Psoas muscle (tissue), 8 donors: ENCODE data around the gene SENP6. TPM values are rescaled to one million over a fixed set of nuclear protein-coding genes. Genes with fewer than 3 reads are reported as not detected.
"Not testable (repeated sequence)": the region's sequence is repeated elsewhere in the genome, so short reads cannot be mapped to it uniquely, and the experiment has no call there.

Experiments used
- ATAC-seq, 4 donors: fragments of 200-7000 bp; cut with Tn5 transposase; one replicate each; pipeline ENCODE4 v1.9.1; 2020; ENCODE audit warnings: moderate library complexity in 3 of 4, mild to moderate bottlenecking in 2 of 4
- DNase-seq, 2 donors: peaks; one replicate each; pipeline ENCODE4 v3.0.0-alpha.2; 2020
- H3K27ac ChIP-seq: fragments of 200-600 bp; one replicate; pipeline ENCODE4 v1.8.0; 2022
- H3K27me3 ChIP-seq, 3 donors: fragments of 200-600 bp in 1 of 3; one replicate each; pipeline versions ENCODE4 v1.6.1 to v1.8.0; 2013 to 2022; ENCODE audit warnings: low read length in 2 of 3, mild to moderate bottlenecking in 2 of 3, moderate library complexity in 1 of 3; ENCODE audit not compliant: insufficient read depth in 3 of 3
- H3K36me3 ChIP-seq, 2 donors: fragments of 200-600 bp in 1 of 2; one replicate each; pipeline versions ENCODE4 v1.6.1 to v1.8.0; 2013 to 2022; ENCODE audit warnings: low read depth in 1 of 2, mild to moderate bottlenecking in 1 of 2, moderate library complexity in 1 of 2; ENCODE audit not compliant: insufficient read depth in 1 of 2
- H3K4me1 ChIP-seq: fragments of 200-600 bp; one replicate; pipeline ENCODE4 v1.8.0; 2022
- H3K4me3 ChIP-seq: fragments of 200-600 bp; one replicate; pipeline ENCODE4 v1.8.0; 2022; ENCODE audit warnings: mild to moderate bottlenecking
- H3K9me3 ChIP-seq: fragments of 200-600 bp; one replicate; pipeline ENCODE4 v1.8.0; 2022
- WGBS, 3 donors: extraction: QIAGEN DNeasy Blood & Tissue Kit; methylation state at CpG; one replicate each; pipeline versions ENCODE4 v1.1.6 to v1.1.7; 2013; 5-methylcytosine and 5-hydroxymethylcytosine counted together
- intact Hi-C, 2 donors: fragments of 100-400 bp; cut with DNase I; formaldehyde crosslinking; loops; one replicate each; pipeline versions ENCODE4 v1.11.0 to v1.14.2; 2022
- polyA plus RNA-seq, 3 donors: library from polyadenylated mRNA; stranded (reverse); fragments of 200-250 nt; gene quantifications; one replicate each; pipeline ENCODE4 v1.2.3, GENCODE V29; 2013
- total RNA-seq, 4 donors: library from RNA; stranded (reverse); fragmentation: NEBNext Ultra II Directional in 2 of 4; extraction: Animal tissue kit (Norgen Biotek cat#: 25700) in 2 of 4; gene quantifications; one replicate each; pipeline versions ENCODE4 v1.2.1 to v1.2.4, GENCODE V29; 2021 to 2023
- TF ChIP-seq, protein P1 (sequence below): fragments of 200-600 bp; IDR thresholded peaks from one replicate; pipeline ENCODE4 v1.8.0; 2022; ENCODE audit warnings: antibody characterized with exemption
- donor health status: healthy with polysubstance abuse.
- donor health status: DM: no; HTN: no; CAD: no; lungs with moderate emphysema.
- donor health status: Bipolar disorder and iron deficiency.
- donor health status: healthy.
- donor health status: DM: yes; HTN: yes; CAD: no.
- donor health status: DM: no; HTN: no; CAD: no.
- donor health status: DM: no; HTN: no; CAD: no.
- donor health status: DM: yes; HTN: yes; CAD: no.

Gene SENP6
- total and polyA plus RNA-seq, 7 donors, result 17.6 to 69.5 (median 51.5) TPM

DNA sequence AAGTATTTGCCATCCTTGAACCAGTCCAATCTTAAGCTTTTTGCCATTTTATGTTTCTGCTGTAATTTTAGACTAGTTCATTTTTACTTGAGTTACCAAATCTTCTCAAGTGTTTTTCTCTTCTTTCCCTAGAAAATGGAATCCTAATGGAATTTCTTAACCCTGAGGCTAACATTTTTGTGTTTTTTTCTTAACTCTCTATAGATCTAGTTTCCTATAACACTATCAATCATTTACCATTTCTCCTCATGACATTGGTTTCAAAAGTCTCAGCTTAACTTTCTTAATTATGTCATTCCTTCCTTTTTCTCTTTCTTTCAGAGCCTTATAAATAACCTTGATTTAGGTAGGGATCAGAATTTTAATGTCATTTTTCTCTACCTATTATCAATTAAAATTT is 54.8 kb downstream of the SENP6 start:
- Histone ChIP-seq H3K9me3 (no peaks in the 10 kb centered on the region), H3K36me3 (peaks cover 2 to 82% of the 10 kb centered on the region in 2 donors), H3K4me3 (no peak overlapping the region), H3K27me3 (no peaks in the 10 kb centered on the region), H3K27ac (no peak overlapping the region), H3K4me1 (no peaks in the 10 kb centered on the region)
- intact Hi-C loops, result no loop called here
- ATAC-seq (no peak), DNase-seq (no peak)
- TF ChIP-seq, protein P1, sequence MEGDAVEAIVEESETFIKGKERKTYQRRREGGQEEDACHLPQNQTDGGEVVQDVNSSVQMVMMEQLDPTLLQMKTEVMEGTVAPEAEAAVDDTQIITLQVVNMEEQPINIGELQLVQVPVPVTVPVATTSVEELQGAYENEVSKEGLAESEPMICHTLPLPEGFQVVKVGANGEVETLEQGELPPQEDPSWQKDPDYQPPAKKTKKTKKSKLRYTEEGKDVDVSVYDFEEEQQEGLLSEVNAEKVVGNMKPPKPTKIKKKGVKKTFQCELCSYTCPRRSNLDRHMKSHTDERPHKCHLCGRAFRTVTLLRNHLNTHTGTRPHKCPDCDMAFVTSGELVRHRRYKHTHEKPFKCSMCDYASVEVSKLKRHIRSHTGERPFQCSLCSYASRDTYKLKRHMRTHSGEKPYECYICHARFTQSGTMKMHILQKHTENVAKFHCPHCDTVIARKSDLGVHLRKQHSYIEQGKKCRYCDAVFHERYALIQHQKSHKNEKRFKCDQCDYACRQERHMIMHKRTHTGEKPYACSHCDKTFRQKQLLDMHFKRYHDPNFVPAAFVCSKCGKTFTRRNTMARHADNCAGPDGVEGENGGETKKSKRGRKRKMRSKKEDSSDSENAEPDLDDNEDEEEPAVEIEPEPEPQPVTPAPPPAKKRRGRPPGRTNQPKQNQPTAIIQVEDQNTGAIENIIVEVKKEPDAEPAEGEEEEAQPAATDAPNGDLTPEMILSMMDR, result no peak

DNA sequence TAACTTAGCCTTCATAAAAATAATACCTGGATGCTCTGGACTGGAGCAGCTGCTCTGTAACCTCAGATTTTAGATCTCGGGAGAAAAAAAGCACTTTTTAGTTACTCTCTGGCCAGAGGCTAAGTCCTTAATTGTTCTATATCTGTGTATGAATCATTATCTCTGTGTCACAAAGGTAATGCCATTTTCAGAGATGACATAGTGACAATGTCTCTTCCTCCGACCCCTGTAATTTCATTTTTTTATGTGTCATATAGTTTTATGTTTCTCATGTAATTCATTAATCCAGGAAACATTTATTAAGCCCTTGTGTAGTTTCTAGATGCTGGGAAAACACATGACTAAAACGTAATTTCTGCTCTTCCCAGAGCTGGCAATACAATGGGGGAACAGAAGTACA is 55.6 kb downstream of the SENP6 start:
- no peak for DNase-seq
- no peak for ATAC-seq
- intact Hi-C loops, result no loop called here

DNA sequence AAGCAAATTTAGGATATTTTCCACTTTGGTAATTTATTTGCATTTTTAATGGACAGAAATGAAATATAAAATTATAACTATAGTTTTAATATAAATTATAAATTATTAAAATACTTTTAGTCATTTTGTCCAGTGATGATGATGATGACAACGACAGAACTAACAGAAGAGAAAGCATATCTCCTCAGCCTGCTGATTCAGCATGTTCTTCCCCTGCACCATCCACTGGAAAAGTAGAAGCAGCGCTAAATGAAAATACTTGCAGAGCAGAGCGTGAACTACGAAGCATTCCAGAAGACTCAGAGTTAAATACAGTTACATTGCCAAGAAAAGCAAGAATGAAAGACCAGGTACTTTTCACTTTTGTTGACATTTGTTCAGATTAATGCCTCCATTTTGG is 64.9 kb downstream of the SENP6 start:
- Histone ChIP-seq H3K4me3 (no peak overlapping the region), H3K27ac (no peak overlapping the region), H3K36me3 (peaks cover 0 to 91% of the 10 kb centered on the region in 2 donors), H3K27me3 (no peaks in the 10 kb centered on the region), H3K9me3 (no peaks in the 10 kb centered on the region), H3K4me1 (no peaks in the 10 kb centered on the region)
- WGBS, 3 donors, result 78 to 96% (median 87%) methylated on average over 4 of the region's 4 CpGs
- ATAC-seq (no peak), DNase-seq (no peak)
- TF ChIP-seq, protein P1, result no peak
- intact Hi-C loops, result loop anchor here in 1 of 2 donors (1.0 to 5.0 kb wide), 2 partner anchors 9 to 34 kb away; no protein-coding TSS in a partner anchor

More for the DNA sequence above, 55.6 kb downstream of the SENP6 start:
- Histone ChIP-seq H3K4me3 (no peak overlapping the region), H3K27me3 (no peaks in the 10 kb centered on the region), H3K36me3 (peaks cover 2 to 83% of the 10 kb centered on the region in 2 donors), H3K27ac (no peak overlapping the region), H3K9me3 (no peaks in the 10 kb centered on the region), H3K4me1 (no peaks in the 10 kb centered on the region)
- TF ChIP-seq, protein P1, result no peak
- WGBS, 3 donors, result 75 to 81% (median 76%) methylated on average over 3 of the region's 3 CpGs

DNA sequence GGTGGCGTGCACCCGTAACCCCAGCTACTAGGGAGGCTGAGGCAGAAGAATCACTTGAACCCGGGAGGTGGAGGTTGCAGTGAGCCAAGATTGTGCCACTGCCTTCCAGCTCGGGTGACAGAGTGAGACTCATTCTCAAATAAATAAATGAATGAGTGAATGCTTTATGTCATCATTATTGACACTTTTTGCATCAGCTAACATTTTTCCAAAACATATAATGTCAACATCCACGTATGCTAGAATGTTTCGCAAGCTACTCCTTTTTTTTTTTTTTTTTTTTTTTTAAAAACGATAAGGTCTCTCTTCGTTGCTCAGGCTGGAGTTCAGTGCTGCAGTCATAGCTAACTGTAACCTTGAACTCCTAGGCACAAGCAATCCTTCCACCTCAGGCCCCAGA is 72.2 kb downstream of the SENP6 start:
- no peaks in the 10 kb centered on the region for H3K9me3 ChIP-seq
- no peak for ATAC-seq
- TF ChIP-seq, protein P1, result no peak
- DNase-seq, result no peak
- WGBS, 3 donors, result 83 to 92% (median 87%) methylated on average over 8 of the region's 8 CpGs
- no peaks in the 10 kb centered on the region for H3K4me1 ChIP-seq
- no peak overlapping the region for H3K4me3 ChIP-seq
- no peak overlapping the region for H3K27ac ChIP-seq
- H3K36me3 ChIP-seq, result peaks cover 0 to 83% of the 10 kb centered on the region in 2 donors
- H3K27me3 ChIP-seq, result no peaks in the 10 kb centered on the region
- intact Hi-C loops, result no loop called here

DNA sequence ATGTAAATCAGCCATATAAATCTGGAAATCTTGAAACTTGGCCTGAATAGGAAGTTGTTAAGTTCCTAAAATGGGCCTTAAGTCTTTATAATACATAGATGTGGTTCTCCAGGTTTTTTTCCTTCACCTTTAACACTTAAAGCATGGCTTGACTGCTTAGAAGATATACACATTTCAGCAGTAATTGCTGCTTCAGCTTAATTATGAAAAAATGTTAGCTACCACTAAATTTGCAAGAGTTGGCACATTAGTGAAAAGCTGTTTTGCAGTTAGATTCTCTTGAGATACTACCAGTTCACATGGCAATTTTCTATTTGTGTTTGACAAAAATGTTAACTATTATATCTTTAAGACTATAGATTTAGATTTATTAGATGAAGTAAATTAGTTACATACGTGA is 74.7 kb downstream of the SENP6 start:
- no peak overlapping the region for H3K27ac ChIP-seq
- H3K36me3 ChIP-seq, result peaks cover under 1 to 89% of the 10 kb centered on the region in 2 donors
- DNase-seq, result no peak
- WGBS, 3 donors, result 94 to 97% (median 95%) methylated on average over 1 of the region's 1 CpG
- no peak for ATAC-seq
- no peak overlapping the region for H3K4me3 ChIP-seq
- H3K27me3 ChIP-seq, result no peaks in the 10 kb centered on the region
- H3K4me1 ChIP-seq, result no peaks in the 10 kb centered on the region
- intact Hi-C loops, result loop anchor here in 1 of 2 donors (5.0 kb wide), 1 partner anchor 34 kb away; no protein-coding TSS in a partner anchor
- H3K9me3 ChIP-seq, result no peaks in the 10 kb centered on the region
- TF ChIP-seq, protein P1, result no peak

DNA sequence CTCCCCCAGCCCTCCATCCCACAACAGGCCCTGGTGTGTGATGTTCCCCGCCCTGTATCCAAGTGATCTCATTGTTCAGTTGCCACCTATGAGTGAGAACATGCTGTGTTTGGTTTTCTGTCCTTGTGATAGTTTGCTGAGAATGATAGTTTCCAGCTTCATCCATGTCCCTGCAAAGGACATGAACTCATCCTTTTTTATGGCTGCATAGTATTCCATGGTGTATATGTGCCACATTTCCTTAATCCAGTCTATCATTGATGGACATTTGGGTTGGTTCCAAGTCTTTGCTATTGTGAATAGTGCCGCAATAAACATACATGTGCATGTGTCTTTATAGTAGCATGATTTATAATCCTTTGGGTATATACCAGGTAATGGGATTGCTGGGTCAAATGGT is 80.9 kb downstream of the SENP6 start:
- DNase-seq, intact Hi-C loops, H3K9me3 ChIP-seq, ATAC-seq, H3K27me3 ChIP-seq, H3K27ac ChIP-seq, H3K4me1 ChIP-seq, H3K4me3 ChIP-seq: not testable (repeated sequence)
- 88 to 96% (median 95%) methylated on average over 1 to 2 of the region's 2 CpGs for WGBS, 3 donors
- H3K36me3 ChIP-seq, result peaks cover 4 to 67% of the 10 kb centered on the region in 2 donors

DNA sequence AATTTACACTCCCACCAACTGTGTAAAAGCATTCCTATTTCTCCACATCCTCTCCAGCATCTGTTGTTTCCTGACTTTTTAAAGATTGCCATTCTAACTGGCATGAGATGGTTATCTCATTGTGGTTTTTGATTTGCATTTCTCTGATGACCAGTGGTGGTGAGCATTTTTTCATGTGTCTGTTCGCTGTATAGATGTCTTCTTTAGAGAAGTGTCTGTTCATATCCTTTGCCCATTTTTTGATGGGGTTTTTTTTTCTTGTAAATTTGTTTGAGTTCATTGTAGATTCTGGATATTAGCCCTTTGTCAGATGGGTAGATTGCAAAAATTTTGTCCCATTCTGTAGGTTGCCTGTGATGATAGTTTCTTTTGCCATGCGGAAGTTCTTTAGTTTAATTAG is 81.3 kb downstream of the SENP6 start:
- DNase-seq, H3K27me3 ChIP-seq, ATAC-seq, H3K9me3 ChIP-seq, H3K4me1 ChIP-seq, intact Hi-C loops, H3K27ac ChIP-seq, H3K4me3 ChIP-seq: not testable (repeated sequence)
- peaks cover 4 to 67% of the 10 kb centered on the region in 2 donors for H3K36me3 ChIP-seq
- WGBS, 3 donors, result 97 to 100% (median 100%) methylated on average over 2 of the region's 2 CpGs
